BE2C (cell line): ENCODE results near the gene LMOD3.

Experiments used
- DNase-seq: peaks from one replicate; pipeline ENCODE4 v3.0.0-alpha.2; 2020
- H3K27me3 ChIP-seq: fragments of 250-450 bp; sonication (Bioruptor Pico); 2 replicates; pipeline ENCODE4 v1.5.1; 2020; ENCODE audit warnings: mild to moderate bottlenecking
- H3K36me3 ChIP-seq: fragments of 250-450 bp; sonication (Bioruptor Pico); 2 replicates; pipeline ENCODE4 v1.5.1; 2020; ENCODE audit warnings: mild to moderate bottlenecking
- H3K4me1 ChIP-seq: fragments of 250-450 bp; sonication (Bioruptor Pico); 2 replicates; pipeline ENCODE4 v1.5.1; 2020
- H3K4me3 ChIP-seq: 2 replicates; pipeline ENCODE4 v1.5.1; 2011; ENCODE audit warnings: low read depth, low read length
- H3K9me3 ChIP-seq: fragments of 250-450 bp; sonication (Bioruptor Pico); 2 replicates; pipeline ENCODE4 v1.5.1; 2020
- CTCF ChIP-seq: IDR thresholded peaks from 2 replicates; pipeline ENCODE4 v1.5.1; 2012; ENCODE audit warnings: mild to moderate bottlenecking, low read depth, low read length

Gene LMOD3

GRCh38 chr3:69143612-69144011 lies 21.2 kb upstream of the LMOD3 start:
- no peak for TF ChIP-seq CTCF
- no peaks in the 10 kb centered on the region for H3K9me3 ChIP-seq
- H3K27me3 ChIP-seq: no peaks in the 10 kb centered on the region
- H3K4me1 ChIP-seq: peaks cover 6% of the 10 kb centered on the region; the same call in 1 of the 2 replicates
- H3K36me3 ChIP-seq: no peaks in the 10 kb centered on the region
- DNase-seq: no peak
- no peak overlapping the region for H3K4me3 ChIP-seq

GRCh38 chr3:69142797-69143454 lies 20.5 kb upstream of the LMOD3 start:
- Histone ChIP-seq H3K27me3 (no peaks in the 10 kb centered on the region), H3K4me3 (no peak overlapping the region), H3K36me3 (no peaks in the 10 kb centered on the region), H3K9me3 (no peaks in the 10 kb centered on the region), H3K4me1 (peaks cover 6% of the 10 kb centered on the region; the same call in 1 of the 2 replicates)
- no peak for DNase-seq
- TF ChIP-seq CTCF: no peak

- H3K4me3 ChIP-seq: no peak overlapping the region
- no peaks in the 10 kb centered on the region for H3K27me3 ChIP-seq
- H3K9me3 ChIP-seq: no peaks in the 10 kb centered on the region
- DNase-seq: no peak
- TF ChIP-seq CTCF: no peak
- H3K4me1 ChIP-seq: peaks cover 6% of the 10 kb centered on the region; the same call in 1 of the 2 replicates
- H3K36me3 ChIP-seq: no peaks in the 10 kb centered on the region
These were observed 19.7 kb upstream of the LMOD3 start for GRCh38 chr3:69142090-69142489.

- H3K27me3 ChIP-seq: no peaks in the 10 kb centered on the region
These were observed 18.9 kb upstream of the LMOD3 start for GRCh38 chr3:69141313-69141712.

GRCh38 chr3:69137412-69137811 lies 15.0 kb upstream of the LMOD3 start:
- no peak for DNase-seq
- Histone ChIP-seq H3K27me3 (no peaks in the 10 kb centered on the region), H3K36me3 (no peaks in the 10 kb centered on the region), H3K4me1 (no peaks in the 10 kb centered on the region; the same call in 1 of the 2 replicates), H3K9me3 (no peaks in the 10 kb centered on the region), H3K4me3 (no peak overlapping the region)
- TF ChIP-seq CTCF: no peak

More at GRCh38 chr3:69141313-69141712, 18.9 kb upstream of the LMOD3 start:
- no peak overlapping the region for H3K4me3 ChIP-seq
- no peaks in the 10 kb centered on the region for H3K36me3 ChIP-seq
- H3K9me3 ChIP-seq: no peaks in the 10 kb centered on the region
- no peak for TF ChIP-seq CTCF
- no peak for DNase-seq
- peaks cover 6% of the 10 kb centered on the region; the same call in 1 of the 2 replicates for H3K4me1 ChIP-seq

GRCh38 chr3:69137005-69137404 lies 14.6 kb upstream of the LMOD3 start:
- Histone ChIP-seq H3K4me1 (no peaks in the 10 kb centered on the region), H3K27me3 (no peaks in the 10 kb centered on the region), H3K36me3 (no peaks in the 10 kb centered on the region), H3K4me3 (no peak overlapping the region), H3K9me3 (no peaks in the 10 kb centered on the region)
- DNase-seq: no peak
- no peak for TF ChIP-seq CTCF
